HUDEP-2 (cell line): Measurements from ENCODE around the gene RB1.
A peak's percentile ranks its signal among the peaks of the same experiment; 100 is the strongest.

ENCODE experiments used
- DNase-seq, 76 experiments: peaks; one replicate each; lab custom pipeline; 2025; ENCODE audit not compliant: unreplicated experiment in 76 of 76; lab: John Stamatoyannopoulos, UW

The RB1 gene

DNA sequence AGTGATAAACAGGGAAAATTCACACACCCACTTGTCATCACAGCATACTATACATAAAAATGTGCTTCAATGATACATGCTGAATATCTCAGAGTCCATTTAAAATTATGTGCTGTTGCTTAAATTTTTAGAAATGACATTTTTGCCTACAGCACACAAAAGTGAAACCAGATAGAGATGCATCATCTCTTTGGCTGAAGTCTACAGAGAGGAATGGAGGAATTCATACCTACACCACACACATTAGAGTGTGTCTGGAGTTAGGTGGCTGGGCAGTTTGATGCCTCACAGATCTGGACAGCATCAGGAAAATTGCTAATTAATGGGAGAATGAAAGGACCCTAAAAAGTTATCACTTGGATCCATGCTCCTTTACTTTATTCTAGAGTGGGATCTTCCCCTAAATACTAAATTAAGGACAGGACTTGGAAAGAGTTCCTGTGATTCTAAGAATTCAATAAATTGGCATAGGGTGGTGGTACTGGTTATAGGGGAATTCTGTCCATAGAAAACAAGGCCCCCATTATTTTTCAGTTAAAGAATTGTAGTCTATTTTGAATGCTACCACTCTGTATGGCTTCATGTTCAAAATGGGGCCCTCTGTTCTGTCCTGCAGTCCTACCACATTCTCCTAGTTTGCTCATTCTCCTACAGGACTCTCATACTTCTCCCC is 188.0 kb downstream of the RB1 start:
- no peak for DNase-seq

DNA sequence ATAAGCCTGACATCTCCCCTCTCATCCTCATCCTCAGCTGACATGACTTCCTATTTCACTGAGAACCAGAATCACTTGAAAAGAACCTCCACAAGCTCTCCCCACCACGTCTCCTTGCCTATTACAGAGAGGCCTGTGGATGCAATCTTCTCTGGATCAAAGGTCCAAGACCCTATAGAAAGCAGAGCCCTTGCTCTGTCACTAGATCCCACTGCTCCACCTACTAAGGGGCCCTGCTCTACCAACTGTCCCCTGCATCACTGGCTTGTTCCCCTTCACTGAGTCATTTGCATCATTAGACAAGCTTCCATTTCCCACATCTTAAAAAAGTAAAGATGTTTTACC is 188.5 kb downstream of the RB1 start:
- peak in 2 of 76 experiments; percentile 8 to 30 for DNase-seq

DNA sequence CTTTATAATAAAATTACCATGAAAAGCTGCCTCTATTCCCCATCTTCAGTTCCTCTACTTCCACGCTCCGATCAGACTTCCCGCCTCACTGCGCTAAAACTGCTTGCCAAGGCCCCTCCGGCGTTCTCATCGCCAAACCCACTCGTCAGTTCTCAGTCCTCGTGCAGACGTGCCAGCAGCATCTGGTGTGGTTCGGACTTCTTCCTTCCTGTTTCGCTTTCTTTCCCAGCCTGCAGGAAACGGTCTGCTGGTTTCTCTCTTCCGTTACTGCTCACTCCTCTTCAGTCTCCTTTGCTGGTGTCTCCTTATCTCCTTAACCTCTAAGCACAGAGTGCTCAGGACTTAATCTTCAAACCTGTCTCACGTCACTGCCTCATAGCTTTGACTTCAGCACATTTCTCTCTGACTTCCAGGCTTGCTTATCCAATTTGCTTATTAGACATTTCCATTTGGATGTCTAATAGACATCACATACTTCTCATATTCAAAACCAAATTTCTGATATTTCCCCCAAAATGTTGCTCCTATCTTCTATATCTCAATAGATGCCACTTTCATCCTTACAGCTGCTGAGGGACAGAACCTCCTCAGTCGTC is 189.0 kb downstream of the RB1 start:
- DNase-seq, result peak in 57 of 76 experiments; percentile 2 to 73 (median 29)

DNA sequence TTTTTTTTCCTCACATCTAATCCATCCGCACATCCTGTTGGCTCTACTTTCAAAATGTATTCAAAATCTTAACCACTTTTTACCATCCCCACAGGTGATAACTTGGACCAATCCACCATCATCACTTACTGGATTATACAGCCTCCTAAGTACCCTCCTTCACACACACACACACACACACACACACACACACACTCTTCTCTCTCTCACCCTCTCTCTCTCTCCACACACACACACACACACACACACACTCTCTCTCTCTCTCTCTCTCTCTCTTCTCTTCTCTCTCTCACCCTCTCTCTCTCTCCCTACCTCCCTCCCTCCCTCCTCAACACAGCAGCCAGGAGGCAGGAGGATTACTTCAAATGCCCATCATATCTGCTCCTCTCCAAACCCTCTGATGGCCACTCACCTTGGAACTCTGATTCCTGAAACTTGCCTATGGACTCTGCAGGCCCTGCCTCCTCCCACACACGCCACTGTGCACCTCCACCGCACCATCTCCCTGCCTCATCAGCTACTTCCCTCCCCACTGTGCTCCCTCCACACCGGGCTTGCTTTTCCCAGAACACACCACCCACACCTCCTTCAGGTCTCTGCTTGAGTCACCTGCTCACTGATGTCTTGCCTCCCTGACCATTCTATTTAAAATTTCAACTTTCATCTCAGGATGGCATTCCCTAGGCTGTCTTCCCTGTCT is 189.7 kb downstream of the RB1 start:
- no peak for DNase-seq

DNA sequence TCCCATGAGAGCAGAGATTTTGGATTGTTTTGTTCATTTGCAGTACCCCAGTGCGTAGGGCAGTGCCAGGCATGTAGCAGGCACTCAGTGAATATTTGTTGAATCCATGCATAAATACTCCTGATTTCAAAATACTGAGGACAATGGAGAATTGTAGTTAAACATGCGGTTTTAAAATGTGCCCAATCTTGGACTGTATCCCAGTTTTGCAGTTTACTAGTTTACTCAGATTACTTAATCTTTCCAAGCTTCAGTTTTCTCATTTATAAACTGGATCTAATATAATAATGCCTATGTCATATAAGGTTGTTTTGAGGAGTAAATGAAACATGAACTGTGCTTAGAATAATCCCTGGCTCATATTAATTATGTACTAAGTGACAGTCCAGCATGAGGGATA is 190.3 kb downstream of the RB1 start:
- no peak for DNase-seq

DNA sequence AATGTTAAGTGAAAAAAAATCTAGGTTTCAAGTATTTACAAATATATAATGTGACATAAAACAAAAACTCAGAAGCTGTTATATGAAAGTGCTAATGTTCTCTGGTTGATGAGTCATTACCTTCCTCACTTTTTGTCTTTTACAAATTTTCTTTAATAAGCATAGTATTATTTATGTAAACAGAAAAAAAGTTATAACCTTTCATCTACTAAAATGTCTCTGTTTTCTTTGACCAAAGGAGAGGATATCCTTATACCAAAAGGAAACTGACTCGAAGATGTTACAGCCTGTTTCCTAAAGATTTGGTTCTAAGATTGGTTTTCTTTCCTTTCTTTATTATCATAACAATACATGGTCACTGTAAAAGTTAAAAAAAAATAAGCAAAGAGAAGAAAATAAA is 191.3 kb downstream of the RB1 start:
- DNase-seq, result no peak

DNA sequence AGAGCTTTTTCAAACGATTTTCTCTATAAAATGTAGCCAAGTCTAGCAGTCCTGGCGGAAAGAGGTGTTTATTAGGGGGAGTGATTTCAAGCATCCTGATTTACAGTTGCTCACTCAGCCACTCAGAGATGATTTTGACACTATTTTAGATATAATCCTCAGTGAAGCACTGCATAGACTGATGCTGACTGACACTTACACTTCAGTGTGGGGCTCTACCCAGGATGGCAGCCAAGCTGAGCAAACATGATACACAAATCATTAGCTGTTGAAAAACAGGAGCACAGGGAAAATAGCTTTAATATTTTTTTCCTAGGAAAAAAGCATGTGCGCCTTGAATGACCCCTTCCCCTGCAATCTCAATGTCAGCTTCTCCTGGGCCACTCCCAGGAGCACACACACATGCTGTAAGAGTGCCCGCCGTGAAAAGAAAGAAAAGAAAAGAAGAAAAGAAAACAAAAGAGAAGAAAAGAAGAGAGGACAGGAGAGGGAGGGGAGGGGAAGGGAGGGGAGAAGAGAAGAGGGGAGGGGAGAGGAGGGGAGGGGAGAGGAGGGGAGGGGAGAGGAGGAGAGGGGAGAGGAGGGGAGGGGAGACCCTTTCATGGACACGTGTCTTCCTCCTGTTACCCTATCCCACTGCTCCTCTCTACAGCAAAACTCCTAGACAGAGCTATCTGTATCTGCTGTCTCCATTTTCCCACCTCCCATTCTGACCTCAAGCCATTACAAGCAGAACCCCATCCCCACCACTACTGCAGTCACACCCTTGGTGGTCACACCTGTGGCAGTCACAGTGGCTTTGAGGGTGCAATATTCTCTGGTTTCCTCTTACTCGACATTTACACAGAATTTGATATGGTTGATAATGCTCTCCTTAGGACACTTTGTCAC is 193.0 kb downstream of the RB1 start:
- DNase-seq, result no peak

DNA sequence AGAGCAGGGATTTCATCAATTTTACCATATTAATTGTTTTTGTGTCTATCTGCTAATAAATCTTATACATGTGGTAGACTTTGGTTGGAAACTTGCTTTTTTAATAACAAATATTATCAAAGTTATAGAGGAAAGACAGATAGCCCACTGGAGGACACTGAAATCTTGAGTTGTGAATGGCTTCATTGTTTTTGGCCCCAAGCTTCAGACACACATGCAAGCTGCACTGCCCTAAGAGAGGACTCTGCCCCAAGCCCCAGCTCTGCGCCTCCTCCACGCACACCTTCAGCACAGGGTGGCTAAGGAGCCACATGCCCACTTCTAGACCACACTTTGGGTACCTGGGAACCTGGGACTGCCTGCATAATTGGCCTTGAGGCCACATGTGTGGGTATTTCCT is 194.1 kb downstream of the RB1 start:
- no peak for DNase-seq

DNA sequence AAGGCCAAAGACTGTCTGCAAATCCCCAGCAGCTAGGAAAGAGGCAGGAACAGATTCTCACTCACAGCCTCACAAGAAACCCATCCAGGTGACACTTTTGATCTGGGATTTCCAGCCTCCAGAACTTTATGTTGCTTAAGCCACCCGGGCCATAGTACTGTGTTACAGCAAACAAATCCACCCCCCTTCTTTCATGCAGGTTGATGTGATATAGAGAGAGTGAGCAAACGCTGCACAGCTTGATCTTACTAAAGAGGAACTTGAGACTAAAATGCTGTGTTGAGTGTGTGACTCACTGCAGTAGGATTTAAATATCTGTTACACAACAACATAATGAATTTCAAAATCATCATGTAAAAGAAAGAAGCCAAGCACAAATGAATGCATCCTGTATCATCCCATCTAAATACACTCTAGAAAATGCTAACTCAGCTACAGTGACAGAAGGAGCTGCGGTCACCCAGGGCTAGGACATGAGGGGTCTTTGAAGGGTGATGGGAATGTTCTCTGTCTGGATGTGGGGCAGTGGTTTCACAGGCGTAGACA is 197.2 kb downstream of the RB1 start:
- no peak for DNase-seq

DNA sequence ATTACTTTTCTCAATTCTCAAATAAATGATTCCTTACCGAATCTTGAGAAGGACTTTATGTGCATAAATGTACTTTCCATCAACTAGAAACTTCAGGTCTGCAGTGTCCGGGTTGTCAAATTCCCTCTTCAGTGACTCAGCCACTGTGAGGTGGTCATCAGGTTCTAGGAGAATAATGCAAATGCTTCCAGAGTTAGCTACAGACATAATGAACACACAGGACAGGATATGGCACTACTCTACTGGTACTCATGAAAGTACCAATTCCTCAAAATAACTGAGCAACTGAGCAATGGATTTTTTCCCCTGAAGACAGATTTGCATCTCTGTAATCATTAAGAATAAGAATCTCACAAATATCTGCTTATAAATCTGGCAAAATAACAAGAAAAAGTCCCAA is 198.2 kb downstream of the RB1 start:
- DNase-seq, result no peak

DNA sequence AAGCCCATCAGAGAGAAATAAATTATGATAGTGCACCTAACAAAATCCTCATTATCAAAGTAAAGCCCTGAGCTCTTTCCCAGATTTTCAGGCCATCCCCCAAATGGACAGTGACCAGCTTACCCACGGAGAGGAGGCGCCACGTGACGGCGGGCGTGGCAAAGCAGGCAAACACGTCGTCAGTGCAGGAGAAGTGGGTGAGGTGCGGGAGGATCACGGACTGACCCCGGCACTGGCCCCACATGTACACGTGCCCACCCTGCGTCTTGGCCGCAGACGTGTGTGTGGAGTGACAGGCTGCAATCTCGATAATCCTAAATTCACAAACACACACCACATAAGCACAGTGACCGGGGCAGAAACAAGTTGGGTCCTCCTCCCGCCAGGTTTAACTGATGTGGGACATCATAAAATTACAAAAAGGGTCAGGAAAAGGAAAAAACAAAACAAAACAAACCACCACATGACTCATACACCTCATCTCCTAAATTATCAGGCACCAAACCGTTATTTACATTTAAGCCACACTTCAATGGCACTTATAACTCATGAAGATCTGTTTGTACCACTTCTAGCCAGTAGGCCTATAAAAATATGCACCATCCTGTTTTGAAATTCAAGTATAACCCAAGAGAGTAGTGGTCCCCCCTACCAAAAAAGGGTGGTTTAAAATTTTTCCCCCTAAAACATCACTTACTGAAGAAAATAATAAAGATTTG is 199.2 kb downstream of the RB1 start:
- no peak for DNase-seq

DNA sequence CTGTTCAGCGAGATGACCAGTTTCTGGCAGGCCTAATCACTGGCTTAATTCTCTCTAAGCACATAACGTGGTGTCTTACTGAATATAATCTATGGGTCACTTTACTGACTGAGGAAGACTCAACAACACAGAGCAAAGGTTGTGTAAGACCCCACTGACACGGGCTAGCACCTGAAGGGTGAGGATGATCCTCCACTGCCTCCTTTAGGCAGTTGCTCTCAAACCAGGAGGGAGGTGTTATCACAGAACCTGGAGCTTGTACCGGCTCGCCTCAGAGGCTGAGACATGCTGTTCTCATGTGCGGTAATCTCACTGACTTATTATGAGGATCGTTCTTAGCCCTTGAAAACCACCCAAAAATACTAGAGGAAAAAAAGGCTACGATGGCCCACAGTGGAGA is 201.1 kb downstream of the RB1 start:
- no peak for DNase-seq

DNA sequence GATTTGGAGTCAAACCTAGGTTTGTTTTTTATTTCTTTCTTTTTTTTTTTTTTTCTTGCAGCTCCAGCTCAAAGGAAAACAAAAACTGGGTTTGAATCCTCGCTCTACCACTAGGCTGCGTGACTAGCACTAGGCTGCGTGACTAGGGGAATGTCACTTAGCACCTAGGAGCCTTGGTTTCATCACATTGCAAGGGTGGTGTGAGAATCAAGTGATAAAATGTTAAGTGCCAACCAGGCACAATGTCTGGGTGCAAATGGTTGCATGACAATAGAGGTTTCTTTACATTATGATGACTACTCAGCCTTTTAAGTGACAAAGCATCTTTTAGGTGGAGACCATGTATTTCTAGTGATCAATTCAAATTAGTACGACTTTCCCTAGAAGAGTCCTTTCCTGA is 201.5 kb downstream of the RB1 start:
- DNase-seq, result no peak

DNA sequence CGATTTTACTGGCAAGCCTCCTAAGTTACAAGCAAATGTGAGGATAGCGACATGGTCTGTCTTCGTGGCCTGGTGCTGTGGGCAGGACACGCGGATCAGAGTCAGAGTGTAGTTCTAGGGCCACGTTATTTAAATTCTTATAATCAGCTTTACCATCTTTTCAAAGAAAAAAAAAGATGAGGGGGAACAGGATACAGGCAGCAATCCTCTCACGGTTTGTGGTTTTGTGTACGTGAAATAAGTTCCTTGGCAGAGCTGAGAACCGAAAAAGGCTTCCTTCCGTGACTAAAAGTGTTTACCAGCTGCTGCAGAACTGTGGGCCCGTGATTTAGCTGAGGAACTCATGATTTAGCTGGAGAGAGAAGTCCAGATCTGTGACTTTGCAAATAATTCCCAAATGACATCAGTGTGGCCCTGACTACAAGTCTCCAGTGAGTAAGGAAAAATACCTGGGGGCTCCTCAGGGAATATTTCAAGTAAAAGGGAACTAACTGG is 202.1 kb downstream of the RB1 start:
- no peak for DNase-seq

DNA sequence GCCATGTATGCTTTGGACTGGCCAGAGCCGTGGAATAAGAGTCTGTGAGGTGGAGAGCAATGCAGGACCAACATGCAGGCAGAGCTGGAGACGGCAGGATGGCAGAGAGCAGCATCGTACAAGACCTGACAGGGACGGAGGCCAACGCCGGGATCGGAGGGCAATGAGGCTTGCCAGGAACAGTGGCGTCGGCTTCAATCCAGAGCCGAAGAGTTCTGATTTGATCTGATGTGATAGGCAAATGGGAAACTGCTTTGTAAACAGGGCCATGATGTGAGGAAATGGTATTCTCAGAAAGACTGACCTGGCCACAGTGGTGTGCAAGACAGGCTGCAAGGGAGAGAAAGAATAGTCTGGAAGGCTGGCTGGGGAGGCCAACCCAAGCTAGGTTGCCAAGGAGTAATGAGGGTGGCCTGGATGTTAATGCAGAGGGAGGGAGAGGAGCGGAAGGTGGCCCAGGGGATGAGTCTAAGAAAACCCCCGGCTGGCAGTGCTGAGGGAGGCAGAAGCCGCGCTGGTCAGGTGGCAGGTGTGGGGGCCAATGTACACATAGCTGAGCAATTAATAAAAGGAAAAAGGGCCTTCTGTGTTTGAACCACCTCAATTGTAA is 202.6 kb downstream of the RB1 start:
- DNase-seq, result no peak

DNA sequence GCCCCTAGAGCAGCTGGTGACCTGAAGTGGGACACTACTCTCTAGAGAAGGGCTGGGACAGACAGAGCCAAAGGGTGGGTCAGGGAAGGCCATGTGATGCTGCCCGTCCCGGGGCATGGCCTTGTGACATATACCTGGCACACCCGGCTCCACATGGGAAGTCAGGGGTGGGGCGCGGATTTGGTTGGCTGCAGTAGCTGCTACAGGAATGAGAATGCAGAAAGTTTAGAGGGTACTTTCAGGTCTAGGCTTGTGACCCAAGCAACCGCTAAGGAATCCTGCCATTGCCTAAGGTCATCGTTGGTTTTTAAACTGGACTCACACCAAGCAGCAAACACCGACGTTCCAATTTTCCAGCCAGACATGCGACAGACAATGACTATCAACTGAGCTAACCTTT is 203.5 kb downstream of the RB1 start:
- no peak for DNase-seq

DNA sequence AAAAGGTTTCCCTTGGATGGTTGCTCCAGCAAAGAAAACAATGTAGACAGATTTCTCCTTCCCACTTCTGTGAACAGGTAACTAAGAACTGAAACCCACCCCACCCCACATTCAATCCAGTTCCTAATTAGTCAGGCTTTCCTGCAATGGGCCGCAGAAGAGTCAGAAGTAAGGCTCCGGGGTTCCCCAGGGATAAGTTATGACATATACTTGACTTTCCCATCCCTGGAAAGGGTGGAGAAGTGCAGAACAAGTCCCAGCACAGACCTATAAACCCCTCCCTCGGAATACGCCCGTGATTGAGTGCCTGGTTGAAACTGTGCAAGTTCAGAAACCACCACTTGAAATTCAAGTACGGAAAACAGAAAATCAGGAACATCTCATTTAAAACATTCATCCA is 204.5 kb downstream of the RB1 start:
- DNase-seq, result no peak

DNA sequence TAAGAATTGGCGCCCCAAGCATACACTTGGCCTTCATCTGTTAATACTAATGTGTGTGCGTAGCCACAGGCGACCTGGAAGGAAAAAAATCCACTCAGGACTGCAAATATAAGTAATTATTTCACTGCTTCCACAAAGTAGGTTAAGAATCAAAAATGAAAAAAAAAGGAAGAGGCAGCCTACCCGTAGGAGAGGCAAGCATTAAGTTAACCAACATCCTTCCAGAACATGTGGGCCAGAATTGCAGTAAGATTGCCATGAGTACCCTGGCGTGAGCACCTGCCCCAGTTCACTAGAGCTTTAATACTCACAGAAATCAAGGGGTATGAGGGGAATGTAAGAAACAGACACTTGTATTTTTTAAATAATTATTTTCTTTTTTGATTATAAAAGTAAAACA is 207.1 kb downstream of the RB1 start:
- no peak for DNase-seq

DNA sequence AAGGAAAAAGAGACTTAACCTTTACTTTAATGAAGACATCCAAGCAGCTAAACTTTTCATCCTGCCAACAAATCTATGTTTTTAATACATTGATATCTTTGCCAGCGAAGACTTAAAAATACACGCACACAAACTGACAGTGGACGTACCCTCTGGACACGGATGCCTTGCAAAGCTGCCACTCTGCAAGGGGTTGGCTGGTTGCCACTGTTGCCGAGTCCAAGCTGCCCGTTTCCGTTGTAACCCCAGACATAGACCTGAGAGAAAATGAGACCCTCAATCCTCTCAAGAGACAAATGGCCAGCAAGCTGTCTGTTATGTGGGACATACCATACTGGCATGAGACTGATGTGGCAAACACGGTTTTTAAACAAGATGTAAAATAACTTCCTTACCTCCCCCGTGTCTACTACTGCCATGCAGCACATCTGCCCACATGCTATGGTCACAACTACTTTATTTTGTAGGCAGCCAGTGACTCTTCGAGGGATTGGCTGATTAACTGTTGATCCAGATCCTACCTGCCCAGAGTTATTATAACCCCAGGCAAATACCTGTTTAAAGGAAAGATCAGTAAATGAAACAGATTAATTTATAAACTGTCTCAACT is 208.2 kb downstream of the RB1 start:
- DNase-seq, result no peak
